AG08396 (cell line): ENCODE data around the gene WDR1.
A peak's percentile ranks its signal among the peaks of the same experiment; 100 is the strongest.

Source experiments
- DNase-seq: peaks from one replicate; pipeline ENCODE4 v3.0.0; 2012; ENCODE audit warnings: low spot score, mixed read lengths

Gene WDR1

DNA sequence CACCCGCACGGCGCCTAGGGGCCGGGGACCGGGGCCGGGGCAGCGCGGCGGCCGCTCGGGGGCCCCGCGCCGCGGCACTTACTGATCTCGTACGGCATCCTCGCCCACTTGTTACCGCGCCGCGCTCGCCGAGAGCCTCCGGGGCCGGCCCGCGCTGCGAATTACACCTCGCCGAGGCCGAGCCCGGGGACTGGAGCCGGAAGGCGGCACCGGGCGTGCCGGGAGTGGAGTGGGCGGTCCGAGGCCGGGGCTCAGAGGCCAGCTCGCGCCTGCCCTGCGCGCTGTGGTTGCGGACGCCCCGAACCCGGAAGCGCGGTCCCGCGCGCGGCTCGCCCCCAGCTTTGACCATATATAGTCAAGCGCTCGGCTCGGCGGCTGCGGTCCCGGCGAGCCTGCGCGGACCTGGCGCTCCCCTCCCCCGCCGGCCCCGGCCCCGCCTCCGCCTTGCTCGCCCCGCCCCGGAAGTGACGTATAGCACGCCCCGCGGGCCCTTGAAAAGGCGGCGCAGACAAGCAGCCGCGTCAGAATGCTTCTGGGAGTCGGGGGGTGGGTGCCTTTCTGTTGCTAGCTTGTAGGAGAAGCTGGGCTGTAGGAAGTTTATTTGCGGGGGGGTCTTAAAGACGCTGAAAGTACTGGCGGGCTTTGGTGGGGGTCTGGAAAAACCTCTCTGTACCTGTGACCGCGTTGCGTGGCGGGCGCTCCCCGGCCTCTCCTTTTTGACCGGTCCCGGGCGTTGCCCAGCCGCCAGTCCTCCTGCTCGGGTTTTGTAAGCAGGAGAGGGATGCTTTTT is at the start of gene WDR1:
Gene WDR1 (minus strand): TSS at position 231 of the 790 bp plus-strand sequence. CDS start 133 bp downstream, at position 98.
- DNase-seq = peak; percentile 98

DNA sequence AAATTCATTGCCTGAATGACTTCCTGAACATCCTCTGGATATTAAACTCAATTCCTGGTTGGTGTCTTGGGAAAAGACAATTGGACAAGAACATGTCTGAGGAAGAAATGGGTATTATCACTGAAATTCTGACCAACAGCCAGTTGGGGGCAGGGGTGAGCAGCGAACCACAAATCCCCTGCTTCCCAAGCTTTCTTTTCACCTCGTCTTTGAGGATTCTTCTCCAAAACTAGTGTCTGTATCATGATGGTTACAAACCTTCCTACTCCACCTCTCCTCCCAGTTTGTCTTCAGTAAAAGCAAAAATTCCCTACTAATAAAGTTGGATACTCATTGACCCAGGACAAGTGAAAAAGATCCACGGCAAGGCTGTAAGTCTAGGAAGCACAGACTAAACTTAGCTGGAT is 48.3 kb upstream of the WDR1 start:
- DNase-seq = peak; percentile 62

GRCh38 chr4:10163296-10163695 is 46.7 kb upstream of the WDR1 start:
- no peak for DNase-seq

DNA sequence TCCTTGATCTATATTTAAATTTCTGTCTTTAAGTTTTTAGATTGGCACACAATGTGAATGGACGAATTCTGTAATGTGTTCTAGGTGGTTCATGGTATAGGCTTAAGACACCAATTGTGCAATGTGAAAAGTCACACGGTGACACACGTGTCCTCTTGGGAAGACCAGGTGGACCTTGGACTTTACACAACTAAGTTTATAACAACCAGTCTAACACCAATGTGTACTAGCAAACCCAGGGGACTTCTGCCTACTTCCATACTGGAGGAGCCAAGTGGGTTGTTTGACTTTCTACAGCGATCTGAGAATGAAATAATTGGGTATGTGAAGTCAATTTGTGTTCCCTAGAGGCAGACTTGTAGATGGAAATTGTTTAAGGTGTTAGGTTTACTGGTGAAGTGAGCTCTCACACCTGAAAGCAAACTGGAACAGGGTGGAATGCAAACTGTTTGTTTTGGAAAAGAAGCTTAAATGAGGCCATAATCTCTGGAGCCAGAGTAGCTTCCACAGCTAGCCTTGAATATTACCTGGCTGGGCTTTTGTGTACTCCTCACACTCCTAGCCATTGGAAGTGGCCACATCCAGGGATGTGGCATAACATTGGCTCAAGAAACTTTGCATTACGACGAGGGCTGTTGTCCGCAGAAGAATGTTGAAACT is 45.9 kb upstream of the WDR1 start:
- DNase-seq = no peak

GRCh38 chr4:10161840-10162239 is 45.2 kb upstream of the WDR1 start:
- no peak for DNase-seq

GRCh38 chr4:10161146-10161545 is 44.5 kb upstream of the WDR1 start:
- DNase-seq = no peak

- DNase-seq = no peak
Measured at GRCh38 chr4:10160281-10160856, 43.8 kb upstream of the WDR1 start.

DNA sequence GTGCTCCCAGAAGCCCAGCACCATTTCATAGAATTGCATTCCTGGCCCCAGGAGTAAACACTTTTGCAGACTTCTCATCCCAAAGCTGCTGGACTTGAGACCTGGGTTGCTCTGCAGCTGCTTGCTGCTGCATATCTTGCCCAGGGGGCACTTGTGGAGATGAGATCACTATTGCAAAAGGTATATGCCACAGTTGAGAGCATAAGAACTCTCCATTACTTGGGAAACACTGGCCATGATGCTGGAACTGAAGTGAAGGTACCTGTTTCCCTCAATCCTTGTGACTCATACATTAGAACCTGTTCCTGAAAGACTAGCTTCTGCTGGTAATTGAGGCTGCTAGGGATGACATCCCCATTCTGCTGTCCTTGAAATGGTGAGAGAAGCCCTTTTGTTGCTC is 43.1 kb upstream of the WDR1 start:
- no peak for DNase-seq

DNA sequence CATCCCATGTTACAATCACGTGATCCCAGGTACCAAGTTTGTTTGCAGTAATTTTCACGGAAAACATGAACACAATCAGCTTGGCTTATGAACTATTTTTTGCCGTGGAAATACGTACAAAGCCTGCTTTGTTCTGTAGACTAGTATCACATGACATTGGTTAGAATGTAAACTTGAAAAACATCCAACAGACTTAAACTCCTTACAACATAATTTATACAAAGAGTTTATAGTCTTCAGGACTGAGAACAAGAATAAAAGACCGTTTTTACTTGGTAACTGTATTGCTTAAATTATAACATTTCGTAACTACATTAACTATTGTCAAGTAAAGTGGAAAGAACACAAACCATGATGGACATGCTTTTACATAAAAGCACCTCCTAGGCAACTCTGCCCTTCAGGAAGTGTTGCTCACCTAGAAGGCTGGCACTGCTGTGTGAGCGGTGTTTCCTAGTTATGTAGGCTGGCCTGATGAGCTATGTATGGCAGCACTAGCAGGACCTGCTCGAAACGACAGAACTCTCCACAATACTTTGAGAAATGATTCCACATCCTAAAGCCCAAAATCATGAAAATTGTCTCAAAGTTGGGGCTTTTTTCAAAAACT is 41.8 kb upstream of the WDR1 start:
- DNase-seq = no peak

DNA sequence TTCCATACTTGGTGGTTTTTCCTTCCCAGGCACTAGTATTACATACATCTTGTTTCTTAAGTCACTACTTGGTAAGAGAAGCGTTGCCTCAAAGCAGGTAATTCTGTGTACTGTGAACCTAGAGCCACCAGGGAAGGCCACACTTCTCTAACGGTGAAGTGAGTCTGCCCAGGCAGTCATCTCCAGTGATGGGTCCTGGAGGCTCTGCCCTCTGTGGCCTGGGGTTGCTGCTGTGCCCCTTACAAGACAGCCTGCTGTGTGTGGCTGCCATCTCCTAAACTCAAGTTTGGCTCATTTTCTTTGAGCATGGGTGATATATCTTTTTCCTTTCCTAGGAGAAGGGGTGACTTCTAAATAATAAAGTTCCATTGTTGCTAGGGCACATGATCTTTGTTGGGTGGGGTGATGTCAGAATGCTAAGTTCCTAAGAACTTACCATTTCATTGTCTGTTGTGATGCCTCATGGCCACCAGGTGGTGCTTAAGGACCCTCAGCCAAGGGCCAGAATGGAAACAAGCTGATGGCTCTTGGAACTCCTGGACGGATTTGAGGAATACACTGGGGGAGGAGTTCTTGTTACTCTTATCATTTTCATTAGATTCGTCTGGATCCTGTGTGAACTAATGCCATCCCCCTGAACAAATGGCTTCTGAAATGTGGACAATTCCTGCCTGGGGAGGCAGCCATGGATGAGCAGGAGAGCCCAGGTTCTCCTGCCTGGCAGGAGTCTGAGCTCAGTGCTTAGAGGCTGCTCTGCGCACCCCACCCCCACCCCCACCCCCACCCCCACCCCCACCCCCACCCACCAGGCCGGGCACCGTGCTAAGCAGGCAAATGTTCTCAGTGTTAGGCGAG is 41.1 kb upstream of the WDR1 start:
- DNase-seq = peak; percentile 79

- DNase-seq = no peak
Measured at GRCh38 chr4:10154241-10154640, 37.6 kb upstream of the WDR1 start.

DNA sequence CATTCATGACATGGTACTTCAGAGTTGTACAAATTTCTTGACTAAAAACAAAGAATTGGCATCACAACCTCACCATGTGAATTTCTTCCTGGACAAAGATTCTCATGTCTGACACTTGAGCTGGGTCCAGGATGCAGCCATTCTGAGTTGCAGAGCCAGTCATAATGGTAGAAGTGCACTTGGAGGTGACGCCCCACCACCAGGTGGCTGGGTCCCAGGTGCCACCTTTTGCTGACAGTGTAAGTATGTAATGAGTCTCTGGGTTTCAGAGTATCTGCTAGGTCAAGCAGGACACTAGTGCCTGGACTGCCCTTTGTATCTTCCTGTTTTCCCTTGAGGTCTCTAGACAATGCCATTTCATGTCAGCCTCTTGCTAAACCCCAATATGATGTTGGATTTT is 36.6 kb upstream of the WDR1 start:
- DNase-seq = no peak

DNA sequence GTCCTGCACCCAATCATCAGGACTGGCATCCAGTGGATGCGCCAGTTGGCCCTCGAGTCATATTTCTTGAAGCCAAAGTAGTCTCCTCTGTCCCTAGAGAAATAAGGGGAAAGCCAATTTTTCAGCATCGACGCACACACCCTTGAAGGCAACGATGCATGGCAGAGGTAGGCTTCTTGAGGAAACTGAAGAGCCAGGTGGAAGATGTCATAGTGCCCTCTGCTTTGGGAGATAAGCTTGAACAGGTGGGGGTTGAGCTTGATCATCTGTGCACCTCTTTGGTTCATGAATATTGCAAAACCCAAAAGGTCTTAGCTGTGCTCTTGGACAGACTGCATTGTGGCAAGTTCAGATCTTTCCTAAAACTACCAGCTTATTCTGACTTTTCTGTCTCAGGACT is 34.6 kb upstream of the WDR1 start:
- no peak for DNase-seq

- no peak for DNase-seq
Measured at GRCh38 chr4:10144966-10145365, 28.4 kb upstream of the WDR1 start.

- DNase-seq = no peak
Measured at GRCh38 chr4:10144479-10144878, 27.9 kb upstream of the WDR1 start.

- no peak for DNase-seq
Measured at GRCh38 chr4:10143171-10143570, 26.6 kb upstream of the WDR1 start.

DNA sequence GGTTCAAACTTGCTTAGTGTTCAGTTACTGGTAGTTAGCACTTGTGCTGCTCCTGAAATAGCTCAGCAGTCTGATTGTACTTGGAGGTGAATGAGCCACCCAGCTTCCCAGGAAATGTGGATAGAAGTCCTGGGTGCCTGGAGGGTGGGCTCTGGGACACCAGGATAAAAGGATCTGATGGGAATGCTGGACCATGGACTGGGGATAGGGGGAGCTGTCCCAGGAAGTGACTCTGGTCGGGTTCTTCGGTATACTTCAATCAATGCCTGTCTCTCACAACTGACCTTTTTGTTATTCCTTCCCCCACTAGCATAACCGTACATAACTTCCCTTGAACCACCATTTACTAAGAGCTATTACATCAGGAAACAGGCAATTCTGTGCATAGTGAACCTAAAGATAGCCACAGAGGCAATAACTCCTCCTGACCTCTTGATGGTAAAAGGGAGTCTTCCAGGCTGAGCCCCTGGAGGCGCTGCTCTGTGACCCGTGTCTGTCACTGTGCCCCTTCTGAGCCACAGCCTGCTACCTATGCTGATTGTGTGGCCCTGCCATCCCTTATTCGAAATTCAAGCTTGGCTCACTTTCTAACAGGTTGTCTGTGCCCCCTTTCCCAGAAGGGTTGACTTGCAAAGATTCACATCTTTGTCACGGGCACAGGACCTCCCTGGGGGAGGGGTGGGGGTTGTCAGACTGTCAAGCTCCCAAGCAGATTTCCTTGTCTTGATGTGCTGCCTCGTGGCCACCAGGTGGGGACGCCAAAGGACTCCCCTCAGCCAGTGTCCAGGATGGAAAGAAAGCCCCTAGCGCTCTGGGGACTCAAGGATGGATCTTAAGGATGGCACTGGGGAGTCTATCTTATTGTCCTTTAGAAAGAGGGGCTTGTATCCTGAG is 24.5 kb upstream of the WDR1 start:
- no peak for DNase-seq

DNA sequence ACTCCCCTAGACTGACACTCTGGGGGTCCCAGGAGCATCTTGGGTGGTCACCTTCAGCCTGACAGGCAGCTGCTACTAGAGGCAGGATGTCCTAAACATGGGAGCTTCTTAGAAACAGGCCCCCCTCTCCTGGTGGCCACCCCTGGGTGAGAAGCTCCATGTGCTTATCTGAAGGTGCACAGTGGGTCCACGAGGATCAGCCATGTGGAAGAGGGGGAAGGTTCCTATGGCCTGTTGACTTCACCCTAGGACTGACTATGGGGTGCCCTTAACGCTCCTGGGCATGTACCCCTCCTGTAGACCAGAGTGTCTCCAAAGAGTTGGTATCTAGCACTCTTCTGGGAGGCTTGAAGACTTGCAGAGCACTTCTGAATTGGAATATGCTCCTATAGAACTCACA is 22.9 kb upstream of the WDR1 start:
- DNase-seq = no peak

GRCh38 chr4:10135260-10135659 is 18.7 kb upstream of the WDR1 start:
- DNase-seq = no peak

DNA sequence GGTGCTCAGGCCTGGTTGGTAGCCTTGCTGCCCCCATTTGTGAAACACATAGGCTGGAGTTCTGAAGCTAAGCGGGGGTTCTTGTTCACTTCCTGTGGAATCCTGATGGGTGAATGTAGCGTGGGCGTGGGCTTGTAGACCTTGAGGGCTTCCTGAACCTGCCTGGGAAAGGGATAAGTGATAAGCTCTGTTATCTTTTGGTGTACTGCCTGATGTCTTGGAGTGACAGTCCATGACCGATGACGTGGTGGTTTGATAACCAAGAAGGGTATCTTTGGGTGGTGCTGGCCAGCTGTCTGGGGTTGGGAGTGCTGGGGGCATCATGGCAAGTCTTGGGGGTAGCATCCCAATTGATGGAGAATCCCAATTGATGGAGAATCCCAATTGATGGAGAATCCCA is 17.5 kb upstream of the WDR1 start:
- DNase-seq = no peak

GRCh38 chr4:10131202-10131601 is 14.6 kb upstream of the WDR1 start:
- no peak for DNase-seq
